Activated T-cell treated with anti-CD3 and anti-CD28 coated beads, Interleukin-2, amount 50 U/mL, for 24 hours (primary cell): Measurements from ENCODE around the gene GALNTL6.

Source experiments
- DNase-seq: peaks from one replicate; pipeline ENCODE4 v3.0.0-alpha.2; 2020
- H3K27ac Mint-ChIP-seq: 2 replicates; pipeline ENCODE4 v1.8.0; 2020; ENCODE audit warnings: mild to moderate bottlenecking, mixed read lengths
- H3K27me3 Mint-ChIP-seq: 2 replicates; pipeline ENCODE4 v1.8.0; 2020; ENCODE audit warnings: mixed read lengths
- H3K36me3 Mint-ChIP-seq: 2 replicates; pipeline ENCODE4 v1.8.0; 2020; ENCODE audit warnings: low read depth, mixed read lengths
- H3K4me1 Mint-ChIP-seq: 2 replicates; pipeline ENCODE4 v1.8.0; 2020; ENCODE audit warnings: low read depth, mixed read lengths
- H3K4me3 Mint-ChIP-seq: 2 replicates; pipeline ENCODE4 v1.8.0; 2020; ENCODE audit warnings: mild to moderate bottlenecking, moderate library complexity, mixed read lengths
- H3K9me3 Mint-ChIP-seq: 2 replicates; pipeline ENCODE4 v1.8.0; 2020; ENCODE audit warnings: mixed read lengths

Gene GALNTL6

DNA sequence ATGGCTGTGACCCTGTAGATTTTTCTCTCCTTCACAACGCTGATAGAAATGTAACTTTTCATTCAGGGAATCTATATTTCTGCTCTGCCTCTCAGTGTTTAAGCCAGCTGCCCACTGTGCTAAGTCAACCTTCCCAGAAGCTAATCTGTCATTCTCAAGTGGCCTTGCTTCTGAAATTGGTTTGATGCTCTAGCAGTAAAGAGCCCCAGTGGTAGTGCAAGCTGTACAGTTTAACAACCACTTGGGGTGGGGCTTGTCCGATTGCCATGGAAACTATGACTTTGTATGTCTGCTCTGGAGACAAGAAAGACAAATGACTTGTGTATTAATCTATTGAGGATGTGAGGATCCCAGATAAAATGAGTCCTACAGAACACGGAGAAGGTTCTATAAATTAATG is 734.5 kb downstream of the GALNTL6 start:
- Mint-ChIP-seq H3K27ac (no peak overlapping the region), H3K9me3 (peaks cover 1% of the 10 kb centered on the region), H3K4me3 (no peak overlapping the region), H3K4me1 (no peaks in the 10 kb centered on the region), H3K27me3 (no peaks in the 10 kb centered on the region), H3K36me3 (no peaks in the 10 kb centered on the region)
- no peak for DNase-seq

DNA sequence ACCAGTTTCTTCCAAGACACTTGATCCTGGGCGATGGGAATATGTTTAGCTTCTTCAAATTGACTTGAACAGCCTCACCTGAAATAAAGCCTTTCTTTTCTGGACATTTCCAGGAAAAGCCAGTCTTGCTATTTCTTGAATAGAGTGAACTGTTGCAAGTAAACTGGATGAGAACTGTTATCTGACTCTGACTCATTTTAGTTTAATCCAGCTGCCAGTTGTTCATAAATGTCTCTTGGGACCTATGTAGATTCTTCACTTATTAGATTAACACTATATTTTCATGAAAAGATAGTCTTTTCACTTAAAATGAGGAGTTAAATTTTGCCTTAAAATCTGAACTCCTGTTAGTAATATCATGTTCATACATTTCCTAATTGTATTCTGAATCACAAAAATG is 740.0 kb downstream of the GALNTL6 start:
- Mint-ChIP-seq H3K4me3 (no peak overlapping the region), H3K4me1 (no peaks in the 10 kb centered on the region), H3K9me3 (no peaks in the 10 kb centered on the region), H3K27me3 (no peaks in the 10 kb centered on the region), H3K27ac (no peak overlapping the region), H3K36me3 (no peaks in the 10 kb centered on the region)
- DNase-seq, result no peak

DNA sequence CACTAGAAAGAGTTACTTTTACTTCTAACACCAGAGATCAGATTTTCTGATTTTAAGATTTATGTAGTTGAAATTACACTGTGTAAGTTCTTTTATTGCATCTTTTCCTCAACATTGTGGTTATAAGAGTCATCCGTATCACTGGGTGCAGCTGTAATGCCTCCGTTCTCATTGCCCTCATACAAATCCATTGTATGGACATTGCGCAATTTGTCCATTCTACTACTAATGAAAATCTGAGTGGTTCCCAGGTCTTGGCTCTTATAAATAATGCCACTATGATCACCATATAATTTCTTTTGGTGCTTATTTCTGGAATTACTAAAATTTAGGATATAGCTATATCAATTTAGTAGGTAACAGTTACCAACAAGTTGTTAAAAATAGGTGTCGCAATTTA is 741.4 kb downstream of the GALNTL6 start:
- no peaks in the 10 kb centered on the region for H3K27me3 Mint-ChIP-seq
- no peak overlapping the region for H3K4me3 Mint-ChIP-seq
- no peaks in the 10 kb centered on the region for H3K9me3 Mint-ChIP-seq
- no peaks in the 10 kb centered on the region for H3K4me1 Mint-ChIP-seq
- no peak for DNase-seq
- no peaks in the 10 kb centered on the region for H3K36me3 Mint-ChIP-seq
- H3K27ac Mint-ChIP-seq, result no peak overlapping the region

- Mint-ChIP-seq H3K4me1 (no peaks in the 10 kb centered on the region), H3K4me3 (no peak overlapping the region), H3K27ac (no peak overlapping the region), H3K36me3 (no peaks in the 10 kb centered on the region), H3K9me3 (no peaks in the 10 kb centered on the region), H3K27me3 (no peaks in the 10 kb centered on the region)
- DNase-seq, result no peak
Measured at GRCh38 chr4:172555725-172556124, 742.5 kb downstream of the GALNTL6 start.

DNA sequence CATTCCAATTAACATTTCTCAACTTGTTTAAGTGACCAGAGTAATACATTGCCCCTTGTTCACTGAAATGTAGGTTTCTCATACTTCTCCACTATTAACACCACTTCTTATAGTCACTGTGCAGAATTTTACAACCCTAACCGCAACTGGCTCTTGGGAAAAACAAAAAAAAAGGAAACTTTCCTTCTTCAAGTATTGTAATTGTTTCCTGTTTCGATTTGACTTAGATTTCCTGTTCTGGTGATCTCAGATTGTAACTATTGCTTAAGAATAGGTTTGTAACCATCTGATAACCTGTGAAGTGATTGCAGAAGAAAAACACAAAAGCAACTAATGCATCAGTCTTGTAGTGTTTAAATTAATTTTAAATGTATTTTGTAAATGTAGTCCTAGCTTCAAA is 760.7 kb downstream of the GALNTL6 start:
- DNase-seq, result no peak
- Mint-ChIP-seq H3K9me3 (peaks cover 8% of the 10 kb centered on the region), H3K4me3 (no peak overlapping the region), H3K36me3 (no peaks in the 10 kb centered on the region), H3K27me3 (no peaks in the 10 kb centered on the region), H3K27ac (no peak overlapping the region), H3K4me1 (no peaks in the 10 kb centered on the region)

DNA sequence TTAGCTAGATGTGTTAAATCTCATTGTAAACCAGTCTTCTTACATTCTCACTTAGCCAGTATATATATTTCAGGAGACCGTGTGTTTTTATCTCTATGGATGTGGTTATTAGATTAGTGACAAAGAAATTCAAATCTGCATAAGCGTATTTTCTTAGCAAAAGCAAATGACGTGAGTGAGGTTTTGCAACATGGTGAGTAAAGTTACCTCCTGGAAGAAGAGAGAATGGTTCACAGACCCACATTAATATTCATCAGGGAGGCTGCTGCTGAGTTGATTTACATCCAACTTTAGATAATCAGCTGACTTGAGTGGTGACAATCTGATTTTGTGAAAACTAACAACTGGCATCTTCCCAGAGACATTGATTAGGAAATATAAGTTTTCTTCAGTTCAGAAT is 765.5 kb downstream of the GALNTL6 start:
- no peaks in the 10 kb centered on the region for H3K4me1 Mint-ChIP-seq
- no peaks in the 10 kb centered on the region for H3K9me3 Mint-ChIP-seq
- DNase-seq, result no peak
- no peak overlapping the region for H3K27ac Mint-ChIP-seq
- no peaks in the 10 kb centered on the region for H3K27me3 Mint-ChIP-seq
- H3K4me3 Mint-ChIP-seq, result no peak overlapping the region
- no peaks in the 10 kb centered on the region for H3K36me3 Mint-ChIP-seq

DNA sequence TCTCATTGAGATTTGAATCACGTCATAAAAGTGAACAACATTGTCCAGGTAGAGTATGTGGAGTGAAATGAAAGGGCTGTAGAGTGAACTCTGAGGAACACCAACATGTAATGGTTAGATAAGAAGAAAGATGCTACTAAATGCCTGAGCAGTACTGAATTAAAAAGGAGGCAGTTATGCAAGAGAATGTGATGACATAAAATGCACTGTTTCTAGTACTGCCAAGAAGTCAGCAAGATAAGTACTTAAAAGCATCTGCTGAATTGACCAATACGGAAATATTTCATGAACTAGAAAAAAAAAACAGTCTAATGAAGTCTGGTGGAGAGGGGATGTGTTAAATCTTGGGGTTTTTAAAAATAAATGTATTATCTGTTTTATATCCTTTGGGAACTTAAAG is 771.6 kb downstream of the GALNTL6 start:
- Mint-ChIP-seq H3K27ac (no peak overlapping the region), H3K4me3 (no peak overlapping the region), H3K9me3 (peaks cover 10% of the 10 kb centered on the region), H3K4me1 (no peaks in the 10 kb centered on the region), H3K27me3 (no peaks in the 10 kb centered on the region), H3K36me3 (no peaks in the 10 kb centered on the region)
- no peak for DNase-seq

GRCh38 chr4:172596206-172596605 is 783.0 kb downstream of the GALNTL6 start:
- H3K27me3 Mint-ChIP-seq, result no peaks in the 10 kb centered on the region
- no peak for DNase-seq
- H3K36me3 Mint-ChIP-seq, result no peaks in the 10 kb centered on the region
- H3K9me3 Mint-ChIP-seq, result peaks cover 7% of the 10 kb centered on the region
- no peak overlapping the region for H3K27ac Mint-ChIP-seq
- H3K4me3 Mint-ChIP-seq, result no peak overlapping the region
- no peaks in the 10 kb centered on the region for H3K4me1 Mint-ChIP-seq

DNA sequence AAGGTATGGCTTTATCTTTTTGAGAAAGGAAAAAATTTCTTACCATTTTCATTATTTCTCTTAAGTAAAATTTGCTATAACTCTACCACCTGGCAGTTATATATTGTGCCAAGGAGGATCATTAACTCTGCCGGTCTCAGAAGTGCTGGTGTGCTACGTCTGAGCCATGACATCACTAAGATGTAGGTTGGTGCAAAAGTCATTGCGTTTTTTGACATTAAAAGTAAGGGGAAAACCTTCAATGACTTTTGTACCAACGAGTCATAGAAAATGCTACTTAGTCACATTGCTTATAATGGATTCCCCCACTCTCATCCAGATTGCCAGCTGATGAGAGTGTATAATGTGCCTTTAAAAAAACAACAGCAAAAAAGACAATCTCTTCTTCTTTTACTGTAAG is 786.4 kb downstream of the GALNTL6 start:
- Mint-ChIP-seq H3K4me3 (no peak overlapping the region), H3K4me1 (no peaks in the 10 kb centered on the region), H3K27me3 (no peaks in the 10 kb centered on the region), H3K27ac (no peak overlapping the region), H3K9me3 (no peaks in the 10 kb centered on the region), H3K36me3 (no peaks in the 10 kb centered on the region)
- DNase-seq, result no peak

DNA sequence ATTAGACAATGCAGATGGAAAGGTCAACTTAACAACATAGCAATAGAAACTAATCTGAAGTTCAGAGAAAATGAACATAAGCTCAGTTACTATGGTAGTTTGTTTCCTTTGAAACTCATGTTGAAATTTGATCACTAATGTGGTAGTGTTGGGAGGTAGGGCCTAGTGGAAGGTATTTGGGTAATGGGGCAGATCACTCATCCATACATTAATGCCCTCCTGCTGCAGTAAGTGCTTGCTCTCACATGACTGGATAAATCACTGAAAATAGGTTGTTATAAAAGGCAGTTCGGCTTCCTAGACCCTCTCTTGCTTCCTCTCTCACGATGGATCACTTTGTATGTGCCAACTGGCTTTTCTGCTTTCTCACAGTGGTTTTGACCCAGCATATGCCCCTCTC is 788.0 kb downstream of the GALNTL6 start:
- no peak for DNase-seq
- no peaks in the 10 kb centered on the region for H3K36me3 Mint-ChIP-seq
- no peaks in the 10 kb centered on the region for H3K27me3 Mint-ChIP-seq
- no peaks in the 10 kb centered on the region for H3K4me1 Mint-ChIP-seq
- no peak overlapping the region for H3K27ac Mint-ChIP-seq
- H3K9me3 Mint-ChIP-seq, result no peaks in the 10 kb centered on the region
- no peak overlapping the region for H3K4me3 Mint-ChIP-seq

GRCh38 chr4:172619218-172619617 is 806.0 kb downstream of the GALNTL6 start:
- no peaks in the 10 kb centered on the region for H3K4me1 Mint-ChIP-seq
- H3K27ac Mint-ChIP-seq, result no peak overlapping the region
- H3K36me3 Mint-ChIP-seq, result no peaks in the 10 kb centered on the region
- DNase-seq, result no peak
- peaks cover 11% of the 10 kb centered on the region for H3K9me3 Mint-ChIP-seq
- H3K4me3 Mint-ChIP-seq, result no peak overlapping the region
- no peaks in the 10 kb centered on the region for H3K27me3 Mint-ChIP-seq

DNA sequence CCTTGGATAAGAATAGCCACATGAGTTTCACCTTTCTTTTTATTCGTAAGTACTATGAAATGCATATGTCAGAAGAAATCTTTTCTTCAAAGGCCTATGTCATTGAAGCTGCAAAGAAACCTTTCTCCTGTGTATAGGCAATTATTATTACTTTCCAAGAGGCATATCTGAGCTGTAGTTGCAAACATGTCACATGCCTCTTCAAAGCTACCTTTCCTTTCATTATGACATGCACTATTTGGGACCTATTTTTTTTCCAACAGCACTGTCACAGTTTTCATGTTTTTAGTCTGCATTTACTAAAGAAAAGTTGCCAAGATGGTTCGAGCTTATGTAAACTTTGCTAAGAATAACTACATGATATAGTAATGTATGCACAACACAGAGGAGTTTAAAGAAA is 806.6 kb downstream of the GALNTL6 start:
- Mint-ChIP-seq H3K4me3 (no peak overlapping the region), H3K27me3 (no peaks in the 10 kb centered on the region), H3K36me3 (no peaks in the 10 kb centered on the region), H3K4me1 (no peaks in the 10 kb centered on the region), H3K9me3 (peaks cover 11% of the 10 kb centered on the region), H3K27ac (no peak overlapping the region)
- no peak for DNase-seq

GRCh38 chr4:172628263-172628662 is 815.1 kb downstream of the GALNTL6 start:
- Mint-ChIP-seq H3K4me3 (no peak overlapping the region), H3K27me3 (no peaks in the 10 kb centered on the region), H3K9me3 (peaks cover 3% of the 10 kb centered on the region), H3K4me1 (no peaks in the 10 kb centered on the region), H3K27ac (no peak overlapping the region), H3K36me3 (no peaks in the 10 kb centered on the region)
- no peak for DNase-seq

- peaks cover 6% of the 10 kb centered on the region for H3K9me3 Mint-ChIP-seq
- no peak overlapping the region for H3K27ac Mint-ChIP-seq
- H3K4me3 Mint-ChIP-seq, result no peak overlapping the region
- H3K4me1 Mint-ChIP-seq, result no peaks in the 10 kb centered on the region
- DNase-seq, result no peak
- H3K36me3 Mint-ChIP-seq, result no peaks in the 10 kb centered on the region
- no peaks in the 10 kb centered on the region for H3K27me3 Mint-ChIP-seq
Measured at GRCh38 chr4:172630280-172630679, 817.1 kb downstream of the GALNTL6 start.

DNA sequence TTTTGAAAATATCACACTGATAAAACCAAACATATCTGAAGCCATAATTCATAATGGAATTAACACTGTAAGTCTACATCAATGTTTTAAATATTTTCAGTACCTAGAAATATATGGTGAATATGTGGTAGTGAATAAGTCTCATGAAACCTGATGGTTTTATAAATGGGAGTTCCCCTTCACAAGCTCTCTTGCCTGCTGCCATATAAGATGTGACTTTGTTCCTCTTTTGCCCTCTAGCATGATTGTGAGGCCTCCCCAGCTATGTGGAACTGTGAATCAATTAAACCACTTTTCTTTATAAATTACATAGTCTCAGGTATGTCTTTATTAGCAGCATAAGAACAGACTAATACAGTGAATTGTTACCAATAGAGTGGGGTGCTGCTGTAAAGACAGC is 818.6 kb downstream of the GALNTL6 start:
- no peaks in the 10 kb centered on the region for H3K4me1 Mint-ChIP-seq
- no peak overlapping the region for H3K4me3 Mint-ChIP-seq
- peaks cover 6% of the 10 kb centered on the region for H3K9me3 Mint-ChIP-seq
- H3K27ac Mint-ChIP-seq, result no peak overlapping the region
- no peak for DNase-seq
- H3K27me3 Mint-ChIP-seq, result no peaks in the 10 kb centered on the region
- no peaks in the 10 kb centered on the region for H3K36me3 Mint-ChIP-seq

DNA sequence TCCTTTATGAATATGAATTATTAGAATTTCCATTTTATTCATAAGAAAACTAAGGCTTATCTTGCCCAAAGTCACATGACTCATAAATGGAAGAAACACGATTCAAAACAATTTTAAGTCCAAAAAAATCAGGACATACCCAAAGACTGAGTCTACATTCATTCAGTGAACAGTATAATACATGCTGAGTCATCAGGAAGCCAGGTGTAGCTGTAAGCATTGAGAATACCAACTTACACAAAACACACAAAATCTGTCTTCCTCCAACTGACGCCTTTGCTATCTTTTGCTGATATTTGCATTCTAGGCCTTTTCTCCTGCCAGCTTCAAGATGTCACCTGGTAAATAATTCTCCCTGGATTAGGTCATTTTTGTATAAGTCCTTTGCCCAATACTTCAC is 835.3 kb downstream of the GALNTL6 start:
- Mint-ChIP-seq H3K9me3 (peaks cover 6% of the 10 kb centered on the region), H3K4me3 (no peak overlapping the region), H3K4me1 (no peaks in the 10 kb centered on the region), H3K36me3 (no peaks in the 10 kb centered on the region), H3K27me3 (no peaks in the 10 kb centered on the region), H3K27ac (no peak overlapping the region)
- DNase-seq, result no peak
